Measurements from ENCODE around the gene P2RX7.
"Not testable (repeated sequence)": the region's sequence is repeated elsewhere in the genome, so short reads cannot be mapped to it uniquely, and the experiment has no call there.

P2RX7 gene

GRCh38 chr12:121170611-121171260 is 38.1 kb downstream of the P2RX7 start:
- no peak for DNase-seq (ENCODE audit: low read depth in 2 of 2)

- no peak for DNase-seq (ENCODE audit: low read depth in 2 of 2)
These were observed 39.5 kb downstream of the P2RX7 start for GRCh38 chr12:121172145-121172544.

GRCh38 chr12:121175383-121176119 is 42.9 kb downstream of the P2RX7 start:
- no peak for DNase-seq (ENCODE audit: low read depth in 2 of 2)

DNA sequence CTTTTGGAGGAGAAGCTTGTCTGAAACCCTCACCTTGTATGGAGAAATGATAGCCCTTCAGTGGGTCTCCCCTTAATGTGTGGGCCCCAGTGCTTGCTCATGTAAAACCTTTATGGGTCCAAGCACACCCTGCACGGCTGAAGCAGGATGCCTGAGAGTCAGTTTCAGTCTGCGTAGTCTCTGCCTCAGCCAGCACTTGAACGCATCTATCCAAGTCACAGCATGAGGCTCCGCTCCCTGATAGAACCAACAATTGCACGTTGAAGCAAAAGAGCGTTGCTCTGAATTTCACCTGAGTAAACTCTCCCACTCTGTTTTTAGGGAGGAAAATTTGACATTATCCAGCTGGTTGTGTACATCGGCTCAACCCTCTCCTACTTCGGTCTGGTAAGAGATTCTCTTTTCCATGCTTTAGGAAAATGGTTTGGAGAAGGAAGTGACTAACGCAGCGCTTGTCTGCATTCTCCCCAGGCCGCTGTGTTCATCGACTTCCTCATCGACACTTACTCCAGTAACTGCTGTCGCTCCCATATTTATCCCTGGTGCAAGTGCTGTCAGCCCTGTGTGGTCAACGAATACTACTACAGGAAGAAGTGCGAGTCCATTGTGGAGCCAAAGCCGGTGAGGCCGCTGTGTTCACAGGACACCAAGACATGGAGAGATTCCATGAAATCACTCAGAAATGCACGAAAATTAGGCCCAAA is 44.3 kb downstream of the P2RX7 start:
- no peak for DNase-seq (ENCODE audit: low read depth in 2 of 2)

DNA sequence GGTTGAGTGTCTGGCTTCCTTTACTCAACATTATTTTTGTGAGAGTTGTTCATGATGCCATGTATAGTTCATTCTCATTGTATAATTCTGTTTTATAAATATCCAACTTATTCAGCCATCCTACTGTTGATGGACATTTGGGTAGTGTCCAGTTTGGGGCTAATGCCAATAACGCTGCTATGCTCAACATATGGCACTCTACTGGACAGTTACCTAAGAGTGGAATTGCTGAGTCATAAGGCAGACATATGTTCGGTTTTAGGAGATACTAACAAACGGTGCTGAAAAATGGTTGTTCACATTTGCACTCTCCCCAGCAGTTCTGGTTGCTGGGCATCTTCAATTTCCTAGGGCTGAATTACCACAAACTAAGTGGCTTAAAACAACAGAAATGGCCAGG is 48.5 kb downstream of the P2RX7 start:
- DNase-seq (ENCODE audit: low read depth in 2 of 2) = no peak

GRCh38 chr12:121182222-121182893 is 49.7 kb downstream of the P2RX7 start:
- DNase-seq (ENCODE audit: low read depth in 2 of 2) = no peak

GRCh38 chr12:121184425-121184824 is 51.7 kb downstream of the P2RX7 start:
- no peak for DNase-seq (ENCODE audit: low read depth in 2 of 2)

DNA sequence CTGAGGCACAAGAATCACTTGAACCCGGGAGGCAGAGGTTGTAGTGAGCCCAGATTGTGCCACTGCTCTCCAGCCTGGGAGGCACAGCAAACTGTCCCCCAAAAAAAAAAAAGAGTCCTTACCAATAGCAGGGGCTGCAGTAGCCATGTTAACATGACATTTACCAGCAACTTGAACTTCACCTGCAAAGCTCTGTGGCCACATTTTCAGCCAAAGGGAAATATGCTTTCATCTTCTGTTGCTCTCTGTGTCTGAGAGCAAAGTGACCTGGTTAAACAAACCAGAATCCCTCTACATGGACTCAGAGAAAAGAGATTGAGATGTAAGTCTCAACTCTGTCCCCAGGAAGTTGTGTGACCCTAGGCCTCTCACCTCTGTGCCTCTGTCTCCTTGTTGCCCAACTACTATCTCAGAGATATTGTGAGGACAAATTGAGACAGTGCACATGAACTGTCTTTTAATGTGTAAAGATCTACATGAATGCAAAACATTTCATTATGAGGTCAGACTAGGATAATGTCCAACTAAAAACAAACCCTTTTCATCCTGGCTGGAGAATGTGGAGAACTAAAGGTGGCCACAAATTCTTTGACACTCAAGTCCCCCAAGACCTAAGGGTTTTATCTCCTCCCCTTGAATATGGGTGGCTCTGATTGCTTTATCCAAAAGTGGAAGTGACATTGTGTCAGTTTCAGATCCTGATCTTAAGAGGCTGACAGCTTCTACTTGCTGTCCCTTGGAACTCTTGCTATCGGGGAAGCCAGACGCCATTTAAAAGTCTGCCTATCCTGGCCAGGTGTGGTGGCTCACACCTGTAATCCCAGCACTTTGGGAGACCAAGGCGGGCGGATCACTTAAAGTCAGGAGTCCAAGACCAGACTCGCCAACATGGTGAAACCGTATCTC is 52.6 kb downstream of the P2RX7 start:
- no peak for DNase-seq (ENCODE audit: low read depth in 2 of 2)

DNA sequence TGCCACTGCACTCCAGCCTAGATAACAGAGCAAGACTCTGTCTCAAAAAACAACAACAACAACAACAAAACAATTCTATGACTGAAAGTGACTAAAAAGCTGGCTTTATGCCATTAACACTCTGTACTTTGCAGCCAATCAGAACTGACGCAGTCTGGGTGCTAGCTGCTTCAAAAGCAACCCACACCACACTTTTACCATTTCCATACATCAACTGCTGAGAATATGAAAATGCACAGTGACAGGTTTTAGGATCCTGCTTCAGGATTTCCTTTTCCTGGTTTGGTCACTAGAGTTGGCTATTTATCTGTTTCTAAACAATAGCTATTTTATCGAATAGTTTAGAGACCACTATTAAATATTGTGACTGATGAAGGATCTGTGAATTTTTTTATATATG is 54.1 kb downstream of the P2RX7 start:
- no peak for DNase-seq (ENCODE audit: low read depth in 2 of 2)

DNA sequence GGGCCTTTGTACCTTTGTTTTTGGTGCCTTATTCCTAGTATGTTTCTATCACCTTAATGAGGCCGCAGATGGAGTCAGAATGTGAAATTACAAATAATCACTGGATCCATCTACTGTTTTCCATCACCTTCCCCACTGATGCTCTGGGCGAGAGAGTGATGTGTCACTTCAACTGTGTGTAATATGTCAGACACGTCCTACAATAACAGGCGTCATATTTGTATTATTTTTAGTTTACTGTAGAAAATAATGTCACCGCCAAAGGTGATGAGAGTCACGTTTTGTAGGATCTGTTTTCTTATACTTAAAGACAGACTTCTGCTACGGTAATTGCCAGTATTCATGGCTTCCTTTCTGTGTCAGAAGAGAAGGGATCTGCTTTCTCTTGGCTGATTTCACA is 54.8 kb downstream of the P2RX7 start:
- no peak for DNase-seq (ENCODE audit: low read depth in 2 of 2)

GRCh38 chr12:121188227-121188626 is 55.6 kb downstream of the P2RX7 start:
- no peak for DNase-seq (ENCODE audit: low read depth in 2 of 2)

DNA sequence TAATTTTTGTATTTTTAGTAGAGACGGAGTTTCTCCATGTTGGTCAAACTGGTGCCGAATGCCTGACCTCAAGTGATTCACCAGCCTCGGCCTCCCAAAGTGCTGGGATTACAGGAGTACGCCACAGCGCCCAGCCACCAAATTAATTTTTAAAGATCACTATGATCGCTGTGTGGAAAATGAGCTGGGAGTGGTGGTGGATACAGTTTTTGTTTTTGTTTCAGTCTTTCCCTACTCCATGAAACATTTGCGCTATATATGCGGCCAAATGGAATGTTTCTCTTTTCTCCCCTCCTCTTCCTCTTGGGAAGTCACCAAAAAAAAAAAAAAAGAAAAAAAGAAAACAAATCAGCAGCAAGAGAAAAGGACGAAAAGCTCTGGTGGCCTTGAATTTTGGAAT is 56.5 kb downstream of the P2RX7 start:
- no peak for DNase-seq (ENCODE audit: low read depth in 2 of 2)

- no peak for DNase-seq (ENCODE audit: low read depth in 2 of 2)
These were observed 57.0 kb downstream of the P2RX7 start for GRCh38 chr12:121189619-121190155.

DNA sequence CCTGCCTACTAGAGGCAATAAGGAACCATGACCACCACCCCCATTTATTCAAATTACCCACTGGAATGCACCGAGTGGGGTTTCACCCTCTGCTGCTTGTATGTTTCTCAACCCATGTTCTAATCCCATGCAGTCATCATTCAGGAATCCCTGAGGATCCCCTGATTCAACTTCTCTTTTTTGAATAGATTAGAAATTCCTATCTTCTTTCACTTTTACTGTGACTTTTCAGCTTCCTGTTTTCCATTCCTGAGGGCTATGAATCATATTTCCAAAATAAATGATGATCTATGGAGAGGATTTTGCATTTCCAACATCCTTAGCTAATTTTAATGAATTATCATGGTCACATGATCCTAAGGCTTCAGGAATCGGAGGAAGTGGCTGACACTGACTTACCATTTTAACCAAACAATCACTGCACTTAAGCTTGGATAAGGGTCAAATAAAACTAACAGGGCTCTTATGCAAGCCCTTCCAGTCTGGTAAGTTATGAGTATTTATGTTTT is 57.9 kb downstream of the P2RX7 start:
- DNase-seq (ENCODE audit: low read depth in 2 of 2) = no peak

GRCh38 chr12:121191151-121191550 is 58.5 kb downstream of the P2RX7 start:
- no peak for DNase-seq (ENCODE audit: low read depth in 2 of 2)

DNA sequence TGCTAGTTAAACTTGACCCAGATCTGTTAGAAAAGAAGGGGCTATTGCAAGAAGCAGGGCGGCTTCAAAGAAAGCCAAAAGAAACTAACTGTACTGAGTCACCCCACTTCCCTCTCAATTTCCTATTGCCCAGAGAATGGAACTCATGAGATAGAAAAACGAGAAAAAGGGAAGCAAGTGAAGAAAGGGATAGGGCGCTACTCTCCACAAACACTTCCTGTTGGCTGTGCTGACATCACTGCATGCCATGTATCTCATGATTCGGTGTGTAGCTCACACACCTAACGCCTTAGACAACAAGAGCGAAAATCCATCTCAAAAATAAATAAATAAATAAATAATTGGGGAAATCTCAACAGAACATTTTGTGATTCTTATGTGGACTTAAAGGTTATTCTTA is 64.2 kb downstream of the P2RX7 start:
- DNase-seq (ENCODE audit: low read depth in 2 of 2) = no peak

GRCh38 chr12:121198949-121199348 is 66.3 kb downstream of the P2RX7 start:
- DNase-seq (ENCODE audit: low read depth in 2 of 2) = no peak

DNA sequence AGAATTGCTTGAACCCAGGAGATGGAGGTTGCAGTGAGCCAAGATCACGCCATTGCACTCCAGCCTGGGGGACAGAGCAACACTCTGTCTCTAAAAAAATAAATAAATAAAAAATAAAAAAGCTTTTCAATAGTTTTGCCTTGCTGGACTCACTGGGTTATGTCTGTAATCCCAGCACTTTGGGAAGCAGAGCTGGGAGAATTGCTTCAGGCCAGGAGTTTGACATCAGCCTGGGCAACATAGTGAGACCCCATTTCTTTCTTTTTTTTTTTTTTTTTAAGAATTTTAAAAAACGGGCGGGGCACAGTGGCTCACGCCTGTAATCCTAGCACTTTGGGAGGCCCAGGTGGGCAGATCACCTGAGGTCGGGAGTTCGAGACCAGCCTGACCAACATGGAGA is 68.5 kb downstream of the P2RX7 start:
- not testable (repeated sequence) for DNase-seq (ENCODE audit: low read depth in 2 of 2)

GRCh38 chr12:121202407-121203355 is 70.0 kb downstream of the P2RX7 start:
- no peak for DNase-seq (ENCODE audit: low read depth in 2 of 2)

DNA sequence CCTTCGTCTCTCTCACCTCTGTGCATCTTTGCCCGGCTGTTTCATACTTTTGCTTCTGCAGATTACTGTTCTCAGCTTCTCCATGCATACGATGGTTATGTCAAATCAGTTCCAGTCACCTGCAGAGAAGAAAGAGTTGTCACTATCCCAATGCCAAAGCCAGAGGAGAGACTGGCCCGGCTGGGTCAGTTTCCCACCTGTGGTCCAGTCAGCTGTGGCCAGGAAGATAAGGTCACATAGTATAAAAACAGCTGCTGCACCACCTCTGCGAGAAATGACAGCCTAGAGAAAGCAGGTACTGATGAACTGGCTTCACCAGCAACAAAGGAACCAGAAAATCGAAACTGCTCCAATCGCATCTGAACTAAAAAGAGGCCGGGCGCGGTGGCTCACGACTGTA is 70.8 kb downstream of the P2RX7 start:
- no peak for DNase-seq (ENCODE audit: low read depth in 2 of 2)
